IMR-90 (cell line): Measurements from ENCODE around the gene RNASET2. TPM values are rescaled to one million over a fixed set of nuclear protein-coding genes. Genes with fewer than 3 reads are reported as not detected.

Experiments used
- ATAC-seq: fragments of 200-7000 bp; cut with Tn5 transposase; 2 replicates; pipeline ENCODE4 v1.9.1; 2020; ENCODE audit warnings: low read depth, mild to moderate bottlenecking, moderate library complexity
- BruUV-seq: library from RNA; stranded (reverse); fragments of 400-500 nt; replicated peaks from 2 replicates; lab custom pipeline; 2021; lab: Mats Ljungman, UMichigan
- CTCF ChIA-PET: fragments of 300-600 bp; formaldehyde crosslinking; extraction: SDS; loops from one replicate; lab custom pipeline; 2021; ENCODE audit warnings: antibody characterized with exemption; lab: Yijun Ruan, JAX
- POLR2A ChIA-PET: fragments of 300-600 bp; sonication (Branson Sonifier 250); formaldehyde crosslinking; loops from one replicate; lab custom pipeline; 2022; ENCODE audit warnings: antibody characterized with exemption; ENCODE audit not compliant: unreplicated experiment; lab: Charles Lee
- DNase-seq: peaks from one replicate; pipeline ENCODE4 v3.0.0; 2013
- H2AFZ ChIP-seq: replicated peaks from 2 replicates; pipeline ENCODE3; 2013; ENCODE audit warnings: low read length, mild to moderate bottlenecking; ENCODE audit not compliant: poor library complexity
- H2AK5ac ChIP-seq: 2 replicates; pipeline ENCODE4 v1.6.1; 2013; ENCODE audit warnings: low read depth, low read length, inconsistent platforms
- H2AK9ac ChIP-seq: replicated peaks from 2 replicates; pipeline ENCODE3; 2013; ENCODE audit warnings: mild to moderate bottlenecking, low read depth, low read length, moderate library complexity; ENCODE audit not compliant: poor library complexity
- H2BK120ac ChIP-seq: 2 replicates; pipeline ENCODE4 v1.6.1; 2013; ENCODE audit warnings: low read depth, low read length, inconsistent platforms
- H2BK15ac ChIP-seq: 3 replicates; pipeline ENCODE4 v1.6.1; 2013; ENCODE audit warnings: low read depth, low read length, inconsistent platforms
- H2BK20ac ChIP-seq: 2 replicates; pipeline ENCODE4 v1.6.1; 2013; ENCODE audit warnings: low read depth, mild to moderate bottlenecking, inconsistent platforms, low read length, moderate library complexity
- H2BK5ac ChIP-seq: 2 replicates; pipeline ENCODE4 v1.6.1; 2013; ENCODE audit warnings: mild to moderate bottlenecking, low read depth, low read length, inconsistent platforms; ENCODE audit not compliant: poor library complexity, severe bottlenecking
- H3K14ac ChIP-seq: replicated peaks from 2 replicates; pipeline ENCODE4 v1.6.1; 2013; ENCODE audit warnings: low read depth, low read length, inconsistent platforms
- H3K18ac ChIP-seq: 2 replicates; pipeline ENCODE4 v1.6.1; 2013; ENCODE audit warnings: low read depth, low read length, control low read depth
- H3K23ac ChIP-seq: 2 replicates; pipeline ENCODE4 v1.6.1; 2013; ENCODE audit warnings: low read depth, low read length, inconsistent platforms
- H3K27ac ChIP-seq: 2 replicates; pipeline ENCODE4 v1.5.1; 2013; ENCODE audit warnings: mild to moderate bottlenecking, control low read depth, low read length; ENCODE audit not compliant: insufficient read depth
- H3K27me3 ChIP-seq: 2 replicates; pipeline ENCODE4 v1.6.1; 2013; ENCODE audit warnings: low read length; ENCODE audit not compliant: control insufficient read depth, insufficient read depth
- H3K36me3 ChIP-seq: 2 replicates; pipeline ENCODE4 v1.6.1; 2013; ENCODE audit warnings: low read length, mixed read lengths; ENCODE audit not compliant: control insufficient read depth, insufficient read depth
- H3K4ac ChIP-seq: 2 replicates; pipeline ENCODE4 v1.6.1; 2013; ENCODE audit warnings: low read depth, low read length, inconsistent platforms
- H3K4me1 ChIP-seq: 2 replicates; pipeline ENCODE4 v1.6.1; 2013; ENCODE audit warnings: low read length, mixed read lengths; ENCODE audit not compliant: control insufficient read depth, insufficient read depth
- H3K4me2 ChIP-seq: 2 replicates; pipeline ENCODE4 v1.6.1; 2013; ENCODE audit warnings: low read depth, mild to moderate bottlenecking, control low read depth, low read length, moderate library complexity
- H3K4me3 ChIP-seq: 2 replicates; pipeline ENCODE4 v1.5.1; 2013; ENCODE audit warnings: low read depth, mild to moderate bottlenecking, control low read depth, low read length, moderate library complexity; ENCODE audit not compliant: insufficient read depth
- H3K56ac ChIP-seq: 2 replicates; pipeline ENCODE4 v1.6.1; 2013; ENCODE audit warnings: low read length, inconsistent platforms; ENCODE audit not compliant: insufficient read depth; ENCODE audit errors: extremely low read depth
- H3K79me1 ChIP-seq, 2 experiments: 2 replicates each; pipeline ENCODE4 v1.6.1; 2013; ENCODE audit warnings: low read length in 2 of 2, inconsistent platforms in 1 of 2, low read depth in 1 of 2
- H3K9ac ChIP-seq: 2 replicates; pipeline ENCODE4 v1.6.1; 2013; ENCODE audit warnings: low read depth, low read length, control low read depth
- H3K9me1 ChIP-seq: 2 replicates; pipeline ENCODE4 v1.6.1; 2013; ENCODE audit warnings: low read length, inconsistent platforms; ENCODE audit not compliant: insufficient read depth
- H3K9me3 ChIP-seq: 2 replicates; pipeline ENCODE4 v1.6.1; 2013; ENCODE audit warnings: low read length; ENCODE audit not compliant: control insufficient read depth, insufficient read depth
- H4K20me1 ChIP-seq: 2 replicates; pipeline ENCODE4 v1.6.1; 2013; ENCODE audit warnings: low read length, inconsistent platforms; ENCODE audit not compliant: insufficient read depth
- H4K5ac ChIP-seq: 2 replicates; pipeline ENCODE4 v1.6.1; 2013; ENCODE audit warnings: mild to moderate bottlenecking, low read depth, low read length, control low read depth
- H4K8ac ChIP-seq, 2 experiments: 2 replicates each; pipeline ENCODE4 v1.6.1; 2013; ENCODE audit warnings: low read depth in 2 of 2, low read length in 2 of 2, control low read depth in 1 of 2, inconsistent platforms in 1 of 2
- H4K91ac ChIP-seq: 2 replicates; pipeline ENCODE4 v1.6.1; 2013; ENCODE audit warnings: low read depth, low read length, inconsistent platforms; ENCODE audit not compliant: insufficient read depth
- BHLHE40 ChIP-seq: fragments of 150-350 bp; IDR thresholded peaks from 2 replicates; pipeline ENCODE4 v1.6.1; 2016; ENCODE audit warnings: mild to moderate bottlenecking, low read depth, low read length
- CEBPB ChIP-seq: IDR thresholded peaks from 2 replicates; pipeline ENCODE4 v1.6.1; 2012; ENCODE audit warnings: low read depth, low read length, improper control_type of control experiment
- CHD1 ChIP-seq: IDR thresholded peaks from 2 replicates; pipeline ENCODE4 v1.6.1; 2012; ENCODE audit warnings: low read depth, low read length, improper control_type of control experiment
- CTCF ChIP-seq: conservative IDR thresholded peaks from 2 replicates; pipeline ENCODE4 v1.5.1; 2012; ENCODE audit warnings: mild to moderate bottlenecking, low read depth, low read length, improper control_type of control experiment
- ELK1 ChIP-seq: fragments of 150-350 bp; IDR thresholded peaks from 2 replicates; pipeline ENCODE4 v1.6.1; 2016; ENCODE audit warnings: low read depth, mild to moderate bottlenecking, low read length, moderate library complexity, borderline replicate concordance
- FOS ChIP-seq: fragments of 150-350 bp; IDR thresholded peaks from 2 replicates; pipeline ENCODE4 v1.6.1; 2016; ENCODE audit warnings: low read depth, low read length
- MAFK ChIP-seq: IDR thresholded peaks from 2 replicates; pipeline ENCODE4 v1.6.1; 2012; ENCODE audit warnings: low read depth, low read length, improper control_type of control experiment
- MAZ ChIP-seq: IDR thresholded peaks from 2 replicates; pipeline ENCODE4 v1.6.1; 2012; ENCODE audit warnings: low read depth, mild to moderate bottlenecking, low read length, improper control_type of control experiment, moderate library complexity, borderline replicate concordance
- MXI1 ChIP-seq: IDR thresholded peaks from 2 replicates; pipeline ENCODE4 v1.6.1; 2012; ENCODE audit warnings: low read depth, mild to moderate bottlenecking, low read length, moderate library complexity, borderline replicate concordance
- NFE2L2 ChIP-seq: fragments of 150-350 bp; IDR thresholded peaks from 2 replicates; pipeline ENCODE4 v1.6.1; 2016; ENCODE audit warnings: low read depth, mild to moderate bottlenecking, low read length
- POLR2A ChIP-seq: IDR thresholded peaks from 2 replicates; pipeline ENCODE4 v1.6.1; 2012; ENCODE audit warnings: mild to moderate bottlenecking, low read depth, low read length
- RAD21 ChIP-seq: IDR thresholded peaks from 2 replicates; pipeline ENCODE4 v1.6.1; 2012; ENCODE audit warnings: low read length, improper control_type of control experiment
- RCOR1 ChIP-seq: IDR thresholded peaks from 2 replicates; pipeline ENCODE4 v1.6.1; 2012; ENCODE audit warnings: mild to moderate bottlenecking, low read length, improper control_type of control experiment; ENCODE audit not compliant: insufficient replicate concordance
- RFX5 ChIP-seq: IDR thresholded peaks from 2 replicates; pipeline ENCODE4 v1.8.0; 2012; ENCODE audit warnings: low read depth, mild to moderate bottlenecking, low read length, moderate library complexity
- SMC3 ChIP-seq: fragments of 150-350 bp; IDR thresholded peaks from 2 replicates; pipeline ENCODE4 v1.6.1; 2016; ENCODE audit warnings: low read depth, mild to moderate bottlenecking, antibody characterized with exemption, low read length, moderate library complexity
- USF2 ChIP-seq: fragments of 150-350 bp; IDR thresholded peaks from 2 replicates; pipeline ENCODE4 v1.6.1; 2017; ENCODE audit warnings: mild to moderate bottlenecking, antibody characterized with exemption, low read length, low read depth
- WGBS, 2 experiments: methylation state at CpG; one replicate each; pipeline versions ENCODE4 v1.1.5 to v1.1.7; 2013; ENCODE audit warnings: missing lambda C conversion rate in 2 of 2; ENCODE audit not compliant: insufficient read length in 1 of 2; ENCODE audit errors: extremely low coverage in 2 of 2; 5-methylcytosine and 5-hydroxymethylcytosine counted together
- dilution Hi-C: fragments of 300-500 bp; cut with HindIII; formaldehyde crosslinking; loops from one replicate; pipeline ENCODE4 v1.14.3; 2018; ENCODE audit warnings: low sequenced_read_pairs; ENCODE audit not compliant: unreplicated experiment
- in situ Hi-C: fragments of 300-500 bp; cut with MboI; formaldehyde crosslinking; loops from 3 replicates; pipeline ENCODE4 v1.14.3; 2019; ENCODE audit warnings: low sequenced_read_pairs, inconsistent platforms, mixed read lengths
- intact Hi-C: fragments of 100-400 bp; cut with micrococcal nuclease; formaldehyde crosslinking; loops from 2 replicates; pipeline ENCODE4 v1.10.0; 2022
- polyA plus RNA-seq, 3 experiments: library from polyadenylated mRNA; depleted of rRNA; stranded (reverse); fragments of >200 nt; gene quantifications; 2 replicates each; pipeline ENCODE4 v1.2.3, GENCODE V29; 2012; ENCODE audit warnings: low replicate concordance in 1 of 3
- total RNA-seq: library from RNA; depleted of rRNA; stranded (reverse); fragments of >200 nt; gene quantifications from 2 replicates; pipeline ENCODE4 v1.2.3, GENCODE V29; 2012

The RNASET2 gene
- total and polyA plus RNA-seq, 2 of the 4 experiments (the other 2 are of a cell fraction) = 13.6 to 24.9 TPM

- no peak overlapping the region for H4K91ac ChIP-seq
- H2BK20ac ChIP-seq = no peak overlapping the region
- no peaks in the 10 kb centered on the region for H3K27me3 ChIP-seq
- H3K14ac ChIP-seq = no peak overlapping the region
- H4K8ac ChIP-seq = no peak overlapping the region
- no peaks in the 10 kb centered on the region for H4K20me1 ChIP-seq
- no peak overlapping the region for H2AK9ac ChIP-seq
- H3K4me2 ChIP-seq = no peak overlapping the region
- H3K36me3 ChIP-seq = no peaks in the 10 kb centered on the region
- DNase-seq (no peak), ATAC-seq (no peak)
- no peak overlapping the region for H3K56ac ChIP-seq
- H2AK5ac ChIP-seq = no peak overlapping the region
- no peaks in the 10 kb centered on the region for H3K79me1 ChIP-seq
- H3K9me3 ChIP-seq = peaks cover 3% of the 10 kb centered on the region; the same call in 1 of the 2 replicates
- H3K4me1 ChIP-seq = no peaks in the 10 kb centered on the region
- H3K9me1 ChIP-seq = no peaks in the 10 kb centered on the region
- no peak overlapping the region for H2AFZ ChIP-seq
- no peak overlapping the region for H2BK15ac ChIP-seq
- POLR2A ChIA-PET = no interaction called here
- H3K9ac ChIP-seq = no peak overlapping the region
- H3K18ac ChIP-seq = no peak overlapping the region
- TF ChIP-seq BHLHE40 (no peak), FOS (no peak), NFE2L2 (no peak), ELK1 (no peak), MAZ (no peak), SMC3 (no peak), CTCF (no peak), RFX5 (no peak), RCOR1 (no peak), MXI1 (no peak), RAD21 (no peak), POLR2A (no peak), USF2 (no peak), CEBPB (no peak), MAFK (no peak), CHD1 (no peak)
- H3K27ac ChIP-seq = no peak overlapping the region
- in situ Hi-C loops (no loop called here), dilution Hi-C loops (no loop called here), intact Hi-C loops (no loop called here)
- H3K4me3 ChIP-seq = no peak overlapping the region
- no peak overlapping the region for H4K5ac ChIP-seq
- no peak overlapping the region for H2BK120ac ChIP-seq
- H3K4ac ChIP-seq = no peak overlapping the region
- H3K23ac ChIP-seq = no peak overlapping the region
- no peak overlapping the region for H2BK5ac ChIP-seq
- 100% methylated on average over 4 of the region's 8 CpGs; no CpG with 5 or more reads in 1 of the 2 experiments for WGBS, 2 experiments
- CTCF ChIA-PET = interaction anchor here (1.5 kb wide), 1 partner anchor 20 kb away, joined by 6 read pairs; no protein-coding TSS in a partner anchor
- BruUV-seq = no TSS peak
Measured at GRCh38 chr6:166969390-166970002, 13.1 kb upstream of the RNASET2 start.
